GM23248 (cell line): ENCODE measurements around the gene TPPP3. TPM values are rescaled to one million over a fixed set of nuclear protein-coding genes. Genes with fewer than 3 reads are reported as not detected.
A peak's percentile ranks its signal among the peaks of the same experiment; 100 is the strongest.

Source experiments
- DNase-seq: peaks from one replicate; pipeline ENCODE4 v3.0.0-alpha.2; 2015
- H2AFZ ChIP-seq: fragments of 200-600 bp; sonication (generic); 2 replicates; pipeline ENCODE4 v1.6.1; 2016; ENCODE audit warnings: antibody characterized with exemption
- H3F3A ChIP-seq: fragments of 200-600 bp; sonication (generic); 2 replicates; pipeline ENCODE4 v1.6.1; 2016; ENCODE audit warnings: mild to moderate bottlenecking, antibody characterized with exemption, mixed run types; ENCODE audit not compliant: insufficient read depth
- H3K27ac ChIP-seq: fragments of 200-600 bp; sonication (generic); 2 replicates; pipeline ENCODE4 v1.5.1; 2016; ENCODE audit warnings: mild to moderate bottlenecking
- H3K27me3 ChIP-seq: fragments of 200-600 bp; sonication (generic); replicated peaks from 2 replicates; pipeline ENCODE4 v1.6.1; 2016; ENCODE audit warnings: mild to moderate bottlenecking; ENCODE audit not compliant: insufficient read depth
- H3K36me3 ChIP-seq: fragments of 200-600 bp; sonication (generic); 2 replicates; pipeline ENCODE4 v1.6.1; 2016; ENCODE audit warnings: low read depth, mild to moderate bottlenecking
- H3K4me1 ChIP-seq: fragments of 200-600 bp; sonication (generic); 2 replicates; pipeline ENCODE4 v1.6.1; 2016; ENCODE audit warnings: mild to moderate bottlenecking; ENCODE audit not compliant: insufficient read depth
- H3K4me2 ChIP-seq: fragments of 200-600 bp; sonication (generic); one replicate; pipeline ENCODE4 v1.6.1; 2016; ENCODE audit warnings: mild to moderate bottlenecking; ENCODE audit not compliant: unreplicated experiment
- H3K4me3 ChIP-seq: fragments of 200-600 bp; sonication (generic); 2 replicates; pipeline ENCODE4 v1.5.1; 2016; ENCODE audit warnings: mild to moderate bottlenecking
- H3K79me2 ChIP-seq: fragments of 200-600 bp; sonication (generic); 2 replicates; pipeline ENCODE4 v1.6.1; 2016; ENCODE audit warnings: mild to moderate bottlenecking; ENCODE audit not compliant: insufficient read depth
- H3K9ac ChIP-seq: fragments of 200-600 bp; sonication (generic); 2 replicates; pipeline ENCODE4 v1.6.1; 2016; ENCODE audit warnings: mild to moderate bottlenecking
- H3K9me2 ChIP-seq: fragments of 200-600 bp; sonication (generic); 2 replicates; pipeline ENCODE4 v1.6.1; 2016; ENCODE audit warnings: mixed run types, mild to moderate bottlenecking, moderate library complexity; ENCODE audit not compliant: insufficient read depth
- H3K9me3 ChIP-seq: fragments of 200-600 bp; sonication (generic); one replicate; pipeline ENCODE4 v1.6.1; 2017; ENCODE audit warnings: low read depth
- H4K20me1 ChIP-seq: fragments of 200-600 bp; sonication (generic); 2 replicates; pipeline ENCODE4 v1.6.0; 2016; ENCODE audit not compliant: insufficient read depth
- EZH2 ChIP-seq: fragments of 200-600 bp; sonication (generic); IDR thresholded peaks from 2 replicates; pipeline ENCODE4 v1.6.1; 2018; ENCODE audit warnings: antibody characterized with exemption, mild to moderate bottlenecking; ENCODE audit not compliant: insufficient read depth, poor library complexity, severe bottlenecking
- EZH2phosphoT487 ChIP-seq: fragments of 200-600 bp; sonication (generic); IDR thresholded peaks from 2 replicates; pipeline ENCODE4 v1.6.1; 2018; ENCODE audit warnings: antibody characterized with exemption, moderate library complexity, mild to moderate bottlenecking, low read depth; ENCODE audit not compliant: insufficient read depth
- WGBS, 2 experiments: methylation state at CpG; one replicate each; pipeline ENCODE4 v1.1.6; 2015 to 2017; ENCODE audit warnings: low lambda C conversion rate in 2 of 2, low coverage in 1 of 2; ENCODE audit errors: missing lambda C conversion rate in 2 of 2; 5-methylcytosine and 5-hydroxymethylcytosine counted together
- in situ Hi-C: fragments of 300-500 bp; cut with MboI; formaldehyde crosslinking; loops from 2 replicates; pipeline ENCODE4 v1.15.0; 2020
- polyA plus RNA-seq: library from polyadenylated mRNA; unstranded; fragments of >200 nt; fragmentation: Nextera tagmentation; extraction: Ambion mirVana; gene quantifications from 2 replicates; pipeline ENCODE4 v1.2.1, GENCODE V29; 2016
- total RNA-seq: library from RNA; depleted of rRNA; stranded (reverse); fragments of >200 nt; shearing (Covaris generic); gene quantifications from 2 replicates; pipeline ENCODE4 v1.2.3, GENCODE V29; 2014

TPPP3 gene
- total and polyA plus RNA-seq, 2 experiments from 2014 or later = 1.9 TPM; not detected in 1

DNA sequence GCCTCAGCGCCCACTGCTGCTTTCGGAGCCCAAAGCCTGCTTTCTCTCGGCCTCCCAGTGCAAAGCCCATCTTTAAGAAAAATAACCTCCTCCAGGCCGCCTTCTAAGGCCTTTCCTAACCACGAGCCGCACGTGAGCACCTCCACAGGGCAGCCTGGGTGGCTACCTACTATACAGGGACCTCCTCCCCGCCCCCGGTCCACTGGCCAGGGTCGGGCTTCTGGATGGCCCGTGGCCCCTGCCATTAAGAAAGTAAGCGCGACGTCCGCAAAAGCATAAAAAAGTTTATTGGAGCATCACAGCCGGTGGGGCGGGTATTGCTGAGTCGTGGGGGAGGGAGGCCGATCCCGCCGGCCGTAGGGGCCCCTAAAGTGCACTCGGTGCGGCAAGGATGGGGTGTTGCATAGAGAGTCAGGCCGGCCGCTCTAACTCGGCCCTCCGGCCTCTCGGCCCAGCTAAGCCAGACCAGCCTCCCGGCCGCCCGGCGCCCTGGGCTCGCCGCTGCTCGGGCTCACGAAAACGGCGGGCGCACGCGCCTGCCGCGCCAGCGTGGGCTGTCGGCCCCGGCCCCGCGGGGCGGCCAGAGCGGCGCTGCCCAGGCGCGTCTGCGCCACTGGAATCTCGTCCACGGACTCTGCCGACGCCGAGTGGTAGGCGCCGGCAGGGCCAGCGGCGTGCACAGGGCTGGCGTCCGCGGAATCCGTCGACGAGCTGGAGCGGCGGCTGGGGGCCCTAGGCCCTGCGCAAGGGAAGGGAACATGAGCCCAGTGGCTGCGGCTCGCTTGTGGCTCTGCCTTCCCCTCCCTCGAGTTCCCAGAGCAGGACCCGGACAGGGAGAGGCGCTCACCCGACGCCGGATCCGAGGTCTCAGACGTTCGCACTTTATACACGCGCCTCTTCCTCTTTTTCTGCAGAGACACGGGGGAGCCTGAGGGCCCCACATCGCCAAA is 1.1 kb upstream of the TPPP3 start:
- no peak overlapping the region for H3K27ac ChIP-seq
- DNase-seq = peak; percentile 53
- WGBS, 2 experiments = 21 to 22% methylated on average over 75 to 87 of the region's 88 CpGs

DNA sequence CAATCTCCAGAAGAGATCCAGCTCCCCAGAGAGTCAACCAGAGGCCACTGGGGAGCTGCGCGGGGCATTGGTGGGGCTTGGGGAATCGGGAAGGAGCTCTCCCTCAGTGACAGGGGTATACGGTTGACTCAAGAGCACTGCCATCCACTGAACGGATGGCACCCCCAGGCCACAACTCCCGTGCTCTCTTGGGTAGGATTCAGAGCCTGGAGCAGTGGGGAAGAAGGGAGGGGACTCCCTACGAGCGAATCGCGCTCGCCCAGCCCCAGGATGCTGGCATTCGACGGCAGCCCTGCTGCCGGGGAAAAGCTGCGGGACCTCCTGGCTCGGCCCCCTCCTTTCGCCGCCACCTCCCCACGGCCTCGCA is 473 bp upstream of the TPPP3 start:
- Histone ChIP-seq H3K36me3 (no peaks in the 10 kb centered on the region), H3K79me2 (no peaks in the 10 kb centered on the region), H3K9me2 (no peaks in the 10 kb centered on the region), H2AFZ (peak overlapping the region; percentile 64), H3K27me3 (no peaks in the 10 kb centered on the region), H3K4me3 (peak overlapping the region; percentile 54), H3K4me2 (peak overlapping the region; percentile 61), H3K27ac (no peak overlapping the region), H3K9me3 (no peaks in the 10 kb centered on the region), H3F3A (no peaks in the 10 kb centered on the region), H4K20me1 (no peaks in the 10 kb centered on the region), H3K9ac (peak overlapping the region; percentile 69), H3K4me1 (peaks cover 6% of the 10 kb centered on the region; the same call in 1 of the 2 replicates)
- whole genome bisulfite sequencing, 2 experiments = 11 to 17% methylated on average over 18 of the region's 20 CpGs
- TF ChIP-seq EZH2phosphoT487 = no peak
- no peak for TF ChIP-seq EZH2
- in situ Hi-C loops = no loop called here
- no peak for DNase-seq

More for the DNA sequence above, 1.1 kb upstream of the TPPP3 start:
- H3K36me3 ChIP-seq = no peaks in the 10 kb centered on the region
- H4K20me1 ChIP-seq = no peaks in the 10 kb centered on the region
- H3K9me3 ChIP-seq = no peaks in the 10 kb centered on the region
- peak overlapping the region; percentile 69; the same call in 1 of the 2 replicates for H3K9ac ChIP-seq
- H3K9me2 ChIP-seq = no peaks in the 10 kb centered on the region
- H3K4me1 ChIP-seq = peaks cover 6% of the 10 kb centered on the region; the same call in 1 of the 2 replicates
- H3F3A ChIP-seq = no peaks in the 10 kb centered on the region
- TF ChIP-seq EZH2phosphoT487 (no peak), EZH2 (peak; percentile 55)
- no peaks in the 10 kb centered on the region for H3K27me3 ChIP-seq
- H3K4me2 ChIP-seq = no peak overlapping the region
- H3K79me2 ChIP-seq = no peaks in the 10 kb centered on the region
- H2AFZ ChIP-seq = peak overlapping the region; percentile 64
- in situ Hi-C loops = no loop called here
- peak overlapping the region; percentile 54; the same call in 1 of the 2 replicates for H3K4me3 ChIP-seq

DNA sequence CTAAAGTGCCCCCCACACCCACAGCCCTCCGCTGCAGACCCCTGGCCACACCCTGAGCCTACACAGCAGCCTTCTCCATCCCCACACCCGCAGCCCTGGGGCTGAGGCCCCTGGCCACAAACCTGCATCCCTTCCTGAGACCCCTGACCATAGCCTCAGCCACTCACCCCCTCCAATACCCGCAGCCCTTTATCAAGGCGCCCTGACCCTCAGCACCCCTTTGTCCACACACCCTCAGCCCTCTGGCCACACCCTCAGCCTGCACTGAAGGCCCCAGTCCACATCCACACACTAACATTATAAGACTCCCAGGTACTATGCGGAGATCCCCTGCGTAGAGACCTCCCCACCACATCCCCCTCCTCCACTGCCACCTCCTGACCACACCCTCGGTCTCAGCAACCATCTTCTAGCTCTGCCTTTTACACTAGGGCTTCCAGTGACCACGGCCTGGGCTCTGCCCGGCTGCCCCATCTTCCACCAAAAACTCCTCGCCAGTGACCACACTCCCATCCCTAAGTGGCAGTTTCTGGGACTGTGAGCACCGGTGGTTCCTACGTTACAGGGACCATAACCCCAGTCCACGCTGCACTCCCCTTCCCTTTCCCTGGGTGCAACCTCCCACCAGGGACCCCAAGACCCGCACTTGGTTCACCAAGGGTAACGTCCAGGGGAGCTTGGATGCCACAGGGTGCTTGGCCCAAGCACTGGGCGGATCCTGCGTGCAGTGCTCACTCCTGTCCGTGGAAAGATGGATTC is 818 bp downstream of the TPPP3 start:
- Histone ChIP-seq H3K9ac (peak overlapping the region; percentile 69), H3K9me2 (no peaks in the 10 kb centered on the region), H3F3A (no peaks in the 10 kb centered on the region), H3K27ac (no peak overlapping the region), H3K36me3 (no peaks in the 10 kb centered on the region), H4K20me1 (no peaks in the 10 kb centered on the region), H3K4me3 (peak overlapping the region; percentile 54; the same call in 1 of the 2 replicates), H3K79me2 (no peaks in the 10 kb centered on the region), H2AFZ (peak overlapping the region; percentile 64), H3K9me3 (no peaks in the 10 kb centered on the region), H3K4me2 (peak overlapping the region; percentile 61), H3K4me1 (peaks cover 6% of the 10 kb centered on the region; the same call in 1 of the 2 replicates), H3K27me3 (no peaks in the 10 kb centered on the region)
- no peak for DNase-seq
- TF ChIP-seq EZH2 (no peak), EZH2phosphoT487 (no peak)
- WGBS, 2 experiments = 62 to 68% methylated on average over 18 of the region's 18 CpGs
- in situ Hi-C loops = no loop called here

DNA sequence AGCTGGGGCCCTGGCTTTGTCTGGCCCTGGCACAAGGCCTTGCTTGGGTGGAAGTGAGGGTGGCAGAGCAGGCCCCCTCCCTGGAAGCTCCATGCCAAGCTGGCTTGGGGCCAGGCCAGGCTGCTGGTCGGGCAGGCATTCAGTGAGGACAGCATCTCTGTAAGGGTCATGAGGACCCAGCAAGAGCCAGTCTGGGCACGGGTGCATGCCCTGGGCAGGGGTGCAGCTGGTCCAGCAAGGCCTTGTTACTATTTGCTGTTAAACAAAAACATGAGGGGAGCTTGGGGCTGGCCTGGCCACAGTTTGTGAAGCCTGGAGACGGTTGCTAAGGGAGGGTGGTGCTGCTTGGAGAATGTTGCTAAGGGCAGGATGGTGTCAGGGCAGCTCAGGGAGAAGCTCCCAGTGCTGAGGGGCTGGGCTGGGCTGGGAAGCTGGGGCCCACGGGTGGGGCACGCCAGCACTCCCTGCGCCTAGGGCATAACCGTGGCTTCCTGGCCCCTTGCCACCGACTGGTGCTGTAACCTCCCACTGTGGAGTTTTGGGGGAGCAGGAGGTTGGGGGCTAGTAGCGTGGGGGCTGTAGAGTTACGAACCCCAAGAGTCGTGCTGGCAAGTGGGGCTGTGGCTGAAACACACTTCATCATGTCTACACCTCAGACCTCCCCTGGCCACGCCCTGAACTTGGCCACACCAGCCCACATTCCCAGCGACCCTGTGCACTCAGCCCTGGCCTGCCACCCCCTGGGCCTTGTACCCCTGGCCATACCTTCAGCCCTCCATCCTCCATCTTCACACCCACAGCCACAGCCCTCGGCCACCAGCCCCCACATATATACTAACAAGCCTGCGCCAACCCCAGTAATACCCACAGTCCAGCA is 1.6 kb downstream of the TPPP3 start:
- Histone ChIP-seq H3K9me2 (no peaks in the 10 kb centered on the region), H4K20me1 (no peaks in the 10 kb centered on the region), H3K27me3 (no peaks in the 10 kb centered on the region), H3K79me2 (no peaks in the 10 kb centered on the region), H3K36me3 (no peaks in the 10 kb centered on the region), H3K4me1 (peaks cover 3% of the 10 kb centered on the region; the same call in 1 of the 2 replicates), H3K9me3 (no peaks in the 10 kb centered on the region), H3K4me3 (no peak overlapping the region), H2AFZ (no peak overlapping the region), H3F3A (no peaks in the 10 kb centered on the region), H3K9ac (no peak overlapping the region), H3K27ac (no peak overlapping the region), H3K4me2 (no peak overlapping the region)
- in situ Hi-C loops = no loop called here
- WGBS, 2 experiments = 28 to 50% methylated on average over 11 to 15 of the region's 15 CpGs
- TF ChIP-seq EZH2 = no peak
- no peak for TF ChIP-seq EZH2phosphoT487
- DNase-seq = peak; percentile 49
